MCF 10A (cell line): ENCODE data around the gene IMPDH2. TPM values are rescaled to one million over a fixed set of nuclear protein-coding genes. Genes with fewer than 3 reads are reported as not detected.

ENCODE experiments used
- BruUV-seq: library from RNA; stranded (reverse); fragments of 400-500 nt; replicated peaks from 2 replicates; lab custom pipeline; 2021; lab: Mats Ljungman, UMichigan
- CTCF ChIA-PET: fragments of 300-600 bp; sonication (Branson Sonifier 250); formaldehyde crosslinking; extraction: SDS; loops from one replicate; lab custom pipeline; 2021; ENCODE audit warnings: antibody characterized with exemption, inconsistent platforms; lab: Yijun Ruan, JAX
- POLR2A ChIA-PET: fragments of 300-600, 350-650 bp; sonication (Branson Sonifier 250); formaldehyde crosslinking; extraction: SDS; loops from one replicate; lab custom pipeline; 2020; ENCODE audit warnings: antibody characterized with exemption, inconsistent platforms; lab: Yijun Ruan, JAX
- DNase-seq: peaks from one replicate; pipeline ENCODE4 v3.0.0-alpha.2; 2018; ENCODE audit not compliant: unreplicated experiment
- H3K27ac Mint-ChIP-seq: one replicate; pipeline ENCODE4 v1.8.0; 2022; ENCODE audit warnings: mild to moderate bottlenecking, low read depth, mixed read lengths; ENCODE audit not compliant: unreplicated experiment
- H3K27me3 Mint-ChIP-seq: one replicate; pipeline ENCODE4 v1.8.0; 2022; ENCODE audit warnings: mixed read lengths; ENCODE audit not compliant: insufficient read depth, unreplicated experiment
- H3K36me3 Mint-ChIP-seq: one replicate; pipeline ENCODE4 v1.8.0; 2022; ENCODE audit warnings: mild to moderate bottlenecking, moderate library complexity, mixed read lengths; ENCODE audit not compliant: insufficient read depth, unreplicated experiment
- H3K4me1 Mint-ChIP-seq: one replicate; pipeline ENCODE4 v1.8.0; 2022; ENCODE audit warnings: mixed read lengths; ENCODE audit not compliant: insufficient read depth, unreplicated experiment
- H3K4me3 Mint-ChIP-seq: one replicate; pipeline ENCODE4 v1.8.0; 2022; ENCODE audit warnings: mild to moderate bottlenecking, moderate library complexity, mixed read lengths; ENCODE audit not compliant: unreplicated experiment
- H3K9me3 Mint-ChIP-seq: one replicate; pipeline ENCODE4 v1.8.0; 2022; ENCODE audit warnings: mixed read lengths; ENCODE audit not compliant: unreplicated experiment
- CTCF ChIP-seq: fragments of 200-600 bp; IDR thresholded peaks from one replicate; pipeline ENCODE4 v1.8.0; 2022; ENCODE audit warnings: antibody characterized with exemption, mild to moderate bottlenecking; ENCODE audit not compliant: unreplicated experiment
- intact Hi-C: fragments of 100-400 bp; cut with micrococcal nuclease; formaldehyde crosslinking; loops from 2 replicates; pipeline ENCODE4 v1.14.1; 2022
- total RNA-seq: library from RNA; stranded (reverse); gene quantifications from 2 replicates; pipeline ENCODE4 v1.2.3, GENCODE V29; 2022

IMPDH2 gene
- total RNA-seq, 1 experiment from 2014 or later: 476 TPM

- Mint-ChIP-seq H3K9me3 (no peaks in the 10 kb centered on the region), H3K27me3 (no peaks in the 10 kb centered on the region), H3K27ac (peak overlapping the region; percentile 95), H3K4me3 (peak overlapping the region; percentile 89), H3K4me1 (peaks cover 11% of the 10 kb centered on the region), H3K36me3 (peaks cover 66% of the 10 kb centered on the region)
- TF ChIP-seq CTCF: no peak
- ChIA-PET CTCF (interaction anchor here (0.6 to 2.7 kb wide), 13 partner anchors 10 to 842 kb away, joined by 3 to 14 read pairs (median 6); partner anchors contain the start of gene WDR6), POLR2A (interaction anchor here (0.6 to 9.9 kb wide), 39 partner anchors 7 to 456 kb away, joined by 3 to 251 read pairs (median 5); partner anchors contain the start of genes ARIH2, IMPDH2, KLHDC8B and LAMB2)
- BruUV-seq: no TSS peak
- intact Hi-C loops: loop anchor here (10.0 kb wide), 1 partner anchor 133 kb away; no protein-coding TSS in a partner anchor
- peak; percentile 98 for DNase-seq
Measured at GRCh38 chr3:49021213-49021812, 7.9 kb downstream of the IMPDH2 start.

GRCh38 chr3:49020330-49021212 lies 8.6 kb downstream of the IMPDH2 start:
- POLR2A ChIA-PET: interaction anchor here (0.6 to 9.9 kb wide), 29 partner anchors 8 to 429 kb away, joined by 3 to 251 read pairs (median 5); partner anchors contain the start of genes ARIH2, IMPDH2, KLHDC8B and LAMB2
- peak overlapping the region; percentile 89 for H3K4me3 Mint-ChIP-seq
- H3K4me1 Mint-ChIP-seq: peaks cover 5% of the 10 kb centered on the region
- TSS peak; percentile 51 for BruUV-seq
- peak; percentile 31 for DNase-seq
- no peaks in the 10 kb centered on the region for H3K27me3 Mint-ChIP-seq
- intact Hi-C loops: loop anchor here (10.0 kb wide), 1 partner anchor 134 kb away; no protein-coding TSS in a partner anchor
- H3K27ac Mint-ChIP-seq: peak overlapping the region; percentile 95
- no peak for TF ChIP-seq CTCF
- H3K9me3 Mint-ChIP-seq: no peaks in the 10 kb centered on the region
- H3K36me3 Mint-ChIP-seq: peaks cover 66% of the 10 kb centered on the region
- CTCF ChIA-PET: interaction anchor here (0.6 to 2.7 kb wide), 8 partner anchors 13 to 843 kb away, joined by 3 to 11 read pairs (median 4); partner anchors contain the start of gene WDR6

GRCh38 chr3:49019941-49020329 lies 9.3 kb downstream of the IMPDH2 start:
- Mint-ChIP-seq H3K9me3 (no peaks in the 10 kb centered on the region), H3K4me1 (no peaks in the 10 kb centered on the region), H3K36me3 (peaks cover 66% of the 10 kb centered on the region), H3K27ac (peak overlapping the region; percentile 66), H3K4me3 (peak overlapping the region; percentile 89), H3K27me3 (no peaks in the 10 kb centered on the region)
- no TSS peak for BruUV-seq
- ChIA-PET CTCF (interaction anchor here (0.6 to 2.0 kb wide), 5 partner anchors 12 to 480 kb away, joined by 3 to 10 read pairs (median 3); partner anchors contain the start of gene WDR6), POLR2A (interaction anchor here (0.7 to 9.9 kb wide), 13 partner anchors 9 to 421 kb away, joined by 3 to 251 read pairs (median 4); partner anchors contain the start of genes ARIH2, IMPDH2, IP6K2 and P4HTM)
- TF ChIP-seq CTCF: no peak
- DNase-seq: peak; percentile 34
- intact Hi-C loops: loop anchor here (10.0 kb wide), 1 partner anchor 135 kb away; no protein-coding TSS in a partner anchor
